Colonic mucosa (tissue), 4 donors: ENCODE measurements around the gene TBC1D20. TPM values are rescaled to one million over a fixed set of nuclear protein-coding genes. Genes with fewer than 3 reads are reported as not detected.
"Not testable (repeated sequence)": the region's sequence is repeated elsewhere in the genome, so short reads cannot be mapped to it uniquely, and the experiment has no call there.

ENCODE experiments used
- DNase-seq: peaks from one replicate; pipeline ENCODE4 v3.0.0-alpha.2; 2020
- H3K27ac ChIP-seq: fragments of 200-600 bp; one replicate; pipeline ENCODE4 v1.8.0; 2021
- H3K27me3 ChIP-seq: fragments of 200-600 bp; one replicate; pipeline ENCODE4 v1.8.0; 2021
- H3K36me3 ChIP-seq: fragments of 200-600 bp; one replicate; pipeline ENCODE4 v1.8.0; 2021
- H3K4me1 ChIP-seq: fragments of 200-600 bp; one replicate; pipeline ENCODE4 v1.8.0; 2021; ENCODE audit warnings: mild to moderate bottlenecking
- H3K4me3 ChIP-seq: fragments of 200-600 bp; one replicate; pipeline ENCODE4 v1.8.0; 2021
- H3K9ac ChIP-seq, 2 donors: one replicate each; pipeline ENCODE4 v1.7.0; 2013; ENCODE audit warnings: control low read depth in 2 of 2, low read depth in 2 of 2, low read length in 2 of 2
- H3K9me3 ChIP-seq: fragments of 200-600 bp; one replicate; pipeline ENCODE4 v1.8.0; 2021
- intact Hi-C: fragments of 100-400 bp; cut with DNase I; formaldehyde crosslinking; loops from one replicate; pipeline ENCODE4 v1.14.1; 2022
- total RNA-seq, 2 donors: library from RNA; stranded (reverse); fragmentation: NEBNext Ultra II Directional in 1 of 2; extraction: Animal tissue kit (Norgen Biotek cat#: 25700) in 1 of 2; gene quantifications; one replicate each; pipeline ENCODE4 v1.2.1, GENCODE V29; 2021
- TF ChIP-seq, protein P1 (sequence below): fragments of 200-600 bp; IDR thresholded peaks from one replicate; pipeline ENCODE4 v1.8.0; 2022; ENCODE audit warnings: antibody characterized with exemption, mild to moderate bottlenecking
- donor health status: healthy.
- donor health status: DM: no; HTN: no; CAD: no.
- donor health status: DM: no; HTN: no; CAD: no.

TBC1D20 gene
- total RNA-seq, 2 donors from 2014 or later: 25.4 to 31.9 TPM

DNA sequence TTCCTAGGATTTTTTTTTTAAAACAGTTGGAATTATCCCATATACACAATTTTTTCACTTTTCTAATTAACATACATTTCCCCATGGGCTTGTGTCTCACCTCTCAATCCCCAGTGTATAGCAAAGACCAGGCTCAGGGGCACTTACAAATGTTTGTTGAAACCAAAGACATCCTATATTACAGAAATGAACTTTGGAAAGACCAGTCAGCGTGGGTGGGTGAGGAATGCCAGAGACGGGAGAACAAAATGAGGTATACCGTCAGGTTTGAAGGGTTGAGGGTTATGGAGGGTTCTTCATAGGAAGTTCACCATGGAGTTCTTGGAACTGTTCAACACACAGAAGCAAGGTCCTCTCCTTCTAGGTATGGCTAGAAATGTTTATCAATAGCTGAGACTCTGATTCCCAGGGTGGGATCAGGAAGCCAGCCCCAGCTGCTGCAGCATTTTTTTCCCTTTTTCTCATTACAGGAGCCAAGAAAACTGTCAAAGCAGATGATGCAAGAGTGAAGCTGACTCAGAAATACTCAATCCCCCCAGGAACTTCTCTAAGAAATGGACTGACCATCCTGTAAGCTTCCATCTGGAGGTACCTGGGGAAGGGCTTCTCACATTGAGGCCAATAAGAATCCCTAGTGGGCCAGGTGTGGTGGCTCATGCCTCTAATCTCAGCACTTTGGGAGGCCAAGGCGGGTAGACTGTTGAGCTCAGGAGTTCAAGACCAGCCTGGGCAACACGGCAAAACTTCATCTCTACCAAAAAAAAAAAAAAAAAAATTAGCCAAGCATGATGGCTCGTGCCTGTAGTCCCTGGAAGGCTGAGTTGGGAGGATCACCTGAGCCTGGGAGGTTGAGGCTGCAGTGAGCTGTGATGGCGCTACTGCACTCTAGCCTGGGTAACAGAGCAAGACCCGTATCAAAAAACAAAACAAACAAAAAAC is 15.9 kb upstream of the TBC1D20 start:
- peaks cover 4% of the 10 kb centered on the region for H3K4me1 ChIP-seq
- H3K36me3 ChIP-seq: peaks cover 10% of the 10 kb centered on the region
- H3K4me3 ChIP-seq: no peak overlapping the region
- DNase-seq: no peak
- no peak overlapping the region for H3K27ac ChIP-seq
- TF ChIP-seq, protein P1, sequence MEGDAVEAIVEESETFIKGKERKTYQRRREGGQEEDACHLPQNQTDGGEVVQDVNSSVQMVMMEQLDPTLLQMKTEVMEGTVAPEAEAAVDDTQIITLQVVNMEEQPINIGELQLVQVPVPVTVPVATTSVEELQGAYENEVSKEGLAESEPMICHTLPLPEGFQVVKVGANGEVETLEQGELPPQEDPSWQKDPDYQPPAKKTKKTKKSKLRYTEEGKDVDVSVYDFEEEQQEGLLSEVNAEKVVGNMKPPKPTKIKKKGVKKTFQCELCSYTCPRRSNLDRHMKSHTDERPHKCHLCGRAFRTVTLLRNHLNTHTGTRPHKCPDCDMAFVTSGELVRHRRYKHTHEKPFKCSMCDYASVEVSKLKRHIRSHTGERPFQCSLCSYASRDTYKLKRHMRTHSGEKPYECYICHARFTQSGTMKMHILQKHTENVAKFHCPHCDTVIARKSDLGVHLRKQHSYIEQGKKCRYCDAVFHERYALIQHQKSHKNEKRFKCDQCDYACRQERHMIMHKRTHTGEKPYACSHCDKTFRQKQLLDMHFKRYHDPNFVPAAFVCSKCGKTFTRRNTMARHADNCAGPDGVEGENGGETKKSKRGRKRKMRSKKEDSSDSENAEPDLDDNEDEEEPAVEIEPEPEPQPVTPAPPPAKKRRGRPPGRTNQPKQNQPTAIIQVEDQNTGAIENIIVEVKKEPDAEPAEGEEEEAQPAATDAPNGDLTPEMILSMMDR: no peak
- no peak overlapping the region for H3K9ac ChIP-seq
- no peaks in the 10 kb centered on the region for H3K9me3 ChIP-seq
- intact Hi-C loops: loop anchor here (5.0 kb wide), 2 partner anchors 46 to 126 kb away; no protein-coding TSS in a partner anchor
- no peaks in the 10 kb centered on the region for H3K27me3 ChIP-seq

- H3K27ac ChIP-seq, H3K4me1 ChIP-seq, DNase-seq, H3K4me3 ChIP-seq, H3K36me3 ChIP-seq, H3K27me3 ChIP-seq, H3K9ac ChIP-seq, H3K9me3 ChIP-seq: not testable (repeated sequence)
- intact Hi-C loops: loop anchor here (5.0 kb wide), 2 partner anchors 44 to 124 kb away; no protein-coding TSS in a partner anchor
Observed at GRCh38 chr20:476561-477249, 14.4 kb upstream of the TBC1D20 start.

GRCh38 chr20:475463-476357 is 13.4 kb upstream of the TBC1D20 start:
- peaks cover 7% of the 10 kb centered on the region for H3K4me1 ChIP-seq
- no peak overlapping the region for H3K4me3 ChIP-seq
- DNase-seq: no peak
- H3K9ac ChIP-seq: no peak overlapping the region
- intact Hi-C loops: loop anchor here (5.0 kb wide), 2 partner anchors 43 to 123 kb away; no protein-coding TSS in a partner anchor
- TF ChIP-seq, protein P1: no peak
- H3K36me3 ChIP-seq: peaks cover 6% of the 10 kb centered on the region
- H3K27ac ChIP-seq: peak overlapping the region; percentile 45
- H3K9me3 ChIP-seq: no peaks in the 10 kb centered on the region
- no peaks in the 10 kb centered on the region for H3K27me3 ChIP-seq

DNA sequence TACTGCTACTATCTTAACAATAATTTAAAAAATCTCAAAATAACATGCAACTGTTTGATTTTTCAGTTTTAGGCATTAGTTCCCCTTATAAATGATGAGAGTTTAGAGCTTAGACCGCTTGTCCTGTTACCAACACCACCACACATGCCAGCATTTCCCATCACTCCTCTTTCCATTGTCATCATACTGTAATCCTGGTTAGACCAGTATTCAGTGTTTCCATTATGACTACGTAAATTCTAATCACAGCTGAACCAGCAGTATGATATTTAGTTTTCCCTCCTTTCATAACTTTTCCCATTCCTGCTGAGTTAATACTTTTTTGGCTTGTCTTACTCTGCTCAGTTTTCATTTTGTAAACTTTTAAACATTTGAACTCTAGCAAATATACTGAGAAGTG is 12.2 kb upstream of the TBC1D20 start:
- Histone ChIP-seq H3K4me1 (peaks cover 7% of the 10 kb centered on the region), H3K27ac (no peak overlapping the region), H3K36me3 (peaks cover 6% of the 10 kb centered on the region), H3K27me3 (no peaks in the 10 kb centered on the region), H3K9me3 (no peaks in the 10 kb centered on the region), H3K4me3 (no peak overlapping the region), H3K9ac (no peak overlapping the region)
- no peak for DNase-seq
- TF ChIP-seq, protein P1: no peak
- intact Hi-C loops: no loop called here

GRCh38 chr20:472889-473292 is 10.6 kb upstream of the TBC1D20 start:
- no peaks in the 10 kb centered on the region for H3K27me3 ChIP-seq
- no peak overlapping the region for H3K9ac ChIP-seq
- no peaks in the 10 kb centered on the region for H3K9me3 ChIP-seq
- intact Hi-C loops: no loop called here
- H3K27ac ChIP-seq: peak overlapping the region; percentile 59
- TF ChIP-seq, protein P1: no peak
- no peak for DNase-seq
- peaks cover 7% of the 10 kb centered on the region for H3K4me1 ChIP-seq
- peaks cover 2% of the 10 kb centered on the region for H3K36me3 ChIP-seq
- H3K4me3 ChIP-seq: no peak overlapping the region
